Liver (tissue), 9 donors: ENCODE measurements around the gene SOAT1. TPM values are rescaled to one million over a fixed set of nuclear protein-coding genes. Genes with fewer than 3 reads are reported as not detected.

ENCODE experiments used
- DNase-seq: peaks from one replicate; pipeline ENCODE4 v3.0.0-alpha.2; 2017; ENCODE audit warnings: low spot score
- H3K27ac ChIP-seq, 2 donors: one replicate each; pipeline ENCODE4 v1.7.0; 2013; ENCODE audit warnings: inconsistent platforms in 2 of 2, low read length in 2 of 2, control low read depth in 1 of 2, low read depth in 1 of 2, mild to moderate bottlenecking in 1 of 2
- H3K27me3 ChIP-seq, 4 donors: one replicate each; pipeline versions ENCODE4 v1.6.1 to v1.7.0; 2013; ENCODE audit warnings: low read length in 3 of 4, inconsistent platforms in 1 of 4, mild to moderate bottlenecking in 1 of 4, moderate library complexity in 1 of 4; ENCODE audit not compliant: control insufficient read depth in 4 of 4, insufficient read depth in 4 of 4
- H3K36me3 ChIP-seq, 4 donors: one replicate each; pipeline versions ENCODE4 v1.6.1 to v1.7.0; 2013; ENCODE audit warnings: low read length in 3 of 4, mild to moderate bottlenecking in 3 of 4, low read depth in 1 of 4, moderate library complexity in 1 of 4; ENCODE audit not compliant: control insufficient read depth in 4 of 4, insufficient read depth in 3 of 4
- H3K4me1 ChIP-seq, 4 donors: one replicate each; pipeline versions ENCODE4 v1.6.1 to v1.7.0; 2013; ENCODE audit warnings: low read length in 3 of 4, mild to moderate bottlenecking in 3 of 4, moderate library complexity in 1 of 4; ENCODE audit not compliant: control insufficient read depth in 4 of 4, insufficient read depth in 4 of 4
- H3K4me3 ChIP-seq, 3 donors: one replicate each; pipeline versions ENCODE4 v1.6.1 to v1.7.0; 2013; ENCODE audit warnings: low read length in 3 of 3, control low read depth in 1 of 3, low read depth in 1 of 3, mild to moderate bottlenecking in 1 of 3
- H3K9ac ChIP-seq, 2 donors: one replicate each; pipeline ENCODE4 v1.7.0; 2013; ENCODE audit warnings: low read length in 2 of 2, mild to moderate bottlenecking in 2 of 2, moderate library complexity in 2 of 2, control low read depth in 1 of 2, low read depth in 1 of 2
- H3K9me3 ChIP-seq, 4 donors: one replicate each; pipeline versions ENCODE4 v1.6.1 to v1.7.0; 2013; ENCODE audit warnings: low read length in 3 of 4; ENCODE audit not compliant: control insufficient read depth in 4 of 4
- ATF3 ChIP-seq: IDR thresholded peaks from 2 replicates; pipeline ENCODE4 v1.6.1; 2016; ENCODE audit warnings: antibody characterized with exemption
- CTCF ChIP-seq: fragments of 150-350 bp; IDR thresholded peaks from 2 replicates; pipeline ENCODE4 v1.5.1; 2017; ENCODE audit warnings: improper control_type of control experiment, low read depth, low read length; ENCODE audit not compliant: missing input control
- EGR1 ChIP-seq, 2 donors: IDR thresholded peaks; 2 replicates each; pipeline ENCODE4 v1.6.1; 2016 to 2018; ENCODE audit warnings: antibody characterized with exemption in 2 of 2, low read depth in 2 of 2
- FOXA1 ChIP-seq: IDR thresholded peaks from 2 replicates; pipeline ENCODE4 v1.6.1; 2016; ENCODE audit warnings: antibody characterized with exemption
- FOXA2 ChIP-seq: IDR thresholded peaks from 2 replicates; pipeline ENCODE4 v1.6.1; 2016; ENCODE audit warnings: antibody characterized with exemption
- GABPA ChIP-seq, 2 donors: IDR thresholded peaks in 1 of 2; conservative IDR thresholded peaks in 1 of 2; 2 replicates each; pipeline ENCODE4 v1.6.1; 2016; ENCODE audit warnings: antibody characterized with exemption in 2 of 2, mild to moderate bottlenecking in 1 of 2, moderate library complexity in 1 of 2
- HNF4A ChIP-seq, 2 donors: conservative IDR thresholded peaks; 2 replicates each; pipeline ENCODE4 v1.6.1; 2016; ENCODE audit warnings: antibody characterized with exemption in 2 of 2, mild to moderate bottlenecking in 2 of 2
- HNF4G ChIP-seq: IDR thresholded peaks from 2 replicates; pipeline ENCODE4 v1.6.1; 2016; ENCODE audit warnings: antibody characterized with exemption
- JUND ChIP-seq, 2 donors: IDR thresholded peaks; 2 replicates each; pipeline ENCODE4 v1.6.1; 2016; ENCODE audit warnings: antibody characterized with exemption in 2 of 2
- MAX ChIP-seq: IDR thresholded peaks from 2 replicates; pipeline ENCODE4 v1.6.1; 2016; ENCODE audit warnings: antibody characterized with exemption
- NR2F2 ChIP-seq: IDR thresholded peaks from 2 replicates; pipeline ENCODE4 v1.6.1; 2016; ENCODE audit warnings: antibody characterized with exemption
- RAD21 ChIP-seq, 2 donors: IDR thresholded peaks; 2 replicates each; pipeline ENCODE4 v1.6.1; 2016; ENCODE audit warnings: antibody characterized with exemption in 2 of 2, mild to moderate bottlenecking in 2 of 2
- REST ChIP-seq: IDR thresholded peaks from 2 replicates; pipeline ENCODE4 v1.6.1; 2016; ENCODE audit warnings: antibody characterized with exemption, mild to moderate bottlenecking
- RXRA ChIP-seq, 2 donors: IDR thresholded peaks; 2 replicates each; pipeline ENCODE4 v1.6.1; 2017 to 2018; ENCODE audit warnings: antibody characterized with exemption in 2 of 2, mild to moderate bottlenecking in 1 of 2
- SP1 ChIP-seq: IDR thresholded peaks from 2 replicates; pipeline ENCODE4 v1.6.1; 2018; ENCODE audit warnings: antibody characterized with exemption, mild to moderate bottlenecking
- TAF1 ChIP-seq: conservative IDR thresholded peaks from 2 replicates; pipeline ENCODE4 v1.6.1; 2016; ENCODE audit warnings: antibody characterized with exemption, mild to moderate bottlenecking
- YY1 ChIP-seq: IDR thresholded peaks from 2 replicates; pipeline ENCODE4 v1.6.1; 2016; ENCODE audit warnings: antibody characterized with exemption, mild to moderate bottlenecking
- ZBTB33 ChIP-seq: IDR thresholded peaks from 2 replicates; pipeline ENCODE4 v1.6.1; 2016; ENCODE audit warnings: antibody characterized with exemption
- WGBS: extraction: QIAGEN DNeasy Blood & Tissue Kit; methylation state at CpG from one replicate; pipeline ENCODE4 v1.1.7; 2013; 5-methylcytosine and 5-hydroxymethylcytosine counted together
- polyA plus RNA-seq, 2 donors: library from polyadenylated mRNA; stranded (reverse) in 1 of 2; unstranded in 1 of 2; fragments of 200-250 nt in 1 of 2; fragments of >200 nt in 1 of 2; fragmentation: Nextera tagmentation in 1 of 2; extraction: Ambion mirVana in 1 of 2; gene quantifications; one replicate each; pipeline versions ENCODE4 v1.2.1 to v1.2.3, GENCODE V29; 2013 to 2015
- total RNA-seq, 2 donors: library from RNA; depleted of rRNA; stranded (reverse); fragments of >200 nt; gene quantifications; one replicate each; pipeline ENCODE4 v1.2.3, GENCODE V29; 2014
- donor health status: healthy.
- donor health status: healthy.
- donor health status: healthy.
- donor health status: healthy.
- donor health status: healthy.

SOAT1 gene
- total and polyA plus RNA-seq, 4 donors: 4.3 to 14.0 (median 9.3) TPM

- Histone ChIP-seq H3K27ac (peak within 1 kb of the TSS; percentile 70 to 93), H3K36me3 (no peaks in the 10 kb centered on the region), H3K27me3 (no peaks in the 10 kb centered on the region), H3K4me1 (peaks cover 0 to 4% (median 0%) of the 10 kb centered on the region in 4 donors), H3K4me3 (peak within 1 kb of the TSS; percentile 77 to 78 (median 78)), H3K9ac (peak within 1 kb of the TSS; percentile 62 to 71), H3K9me3 (no peaks in the 10 kb centered on the region)
- DNase-seq: peak; percentile 75
- TF ChIP-seq ATF3: no peak
- TF ChIP-seq YY1: peak; percentile 76
- peak in 1 of 2 donors; percentile 10 for TF ChIP-seq HNF4A (conservative IDR thresholded peaks at IDR 0.05)
- peak; percentile 68 for TF ChIP-seq NR2F2
- peak in 1 of 2 donors; percentile 44 for TF ChIP-seq JUND (IDR thresholded peaks at IDR 0.05)
- peak; percentile 36 for TF ChIP-seq TAF1
- TF ChIP-seq CTCF: no peak
- TF ChIP-seq RXRA (IDR thresholded peaks at IDR 0.05): peak; percentile 32 to 39
- peak in 1 of 2 donors; percentile 20 for TF ChIP-seq RAD21 (IDR thresholded peaks at IDR 0.05)
- TF ChIP-seq MAX: peak; percentile 40
- peak; percentile 45 to 82 for TF ChIP-seq GABPA (IDR thresholded peaks at IDR 0.05 in 1 of 2, conservative IDR thresholded peaks at IDR 0.05 in 1 of 2)
- TF ChIP-seq ZBTB33: no peak
- peak; percentile 54 for TF ChIP-seq REST
- no peak for TF ChIP-seq HNF4G
- no peak for TF ChIP-seq FOXA1
- TF ChIP-seq FOXA2: no peak
- peak; percentile 26 for TF ChIP-seq SP1
- TF ChIP-seq EGR1 (IDR thresholded peaks at IDR 0.05; ENCODE audit: low read depth in 2 of 2): no peak
- 7% methylated on average over 43 of the region's 43 CpGs for WGBS
Observed at GRCh38 chr1:179365342-179366092, 71.9 kb downstream of the SOAT1 start, which contains the start of gene AXDND1. Gene AXDND1 (plus strand): TSS chr1:179365971. CDS start chr1:179366510, 539 bp downstream.
